Measurements from ENCODE around the gene STK32B.
"Not testable (repeated sequence)": the region's sequence is repeated elsewhere in the genome, so short reads cannot be mapped to it uniquely, and the experiment has no call there.

The STK32B gene

GRCh38 chr4:5416637-5417036 lies 365.4 kb downstream of the STK32B start:
- Mint-ChIP-seq H3K4me3 (no peak overlapping the region), H3K4me1 (no peaks in the 10 kb centered on the region), H3K27me3 (no peaks in the 10 kb centered on the region), H3K9me3 (peaks cover 8 to 17% of the 10 kb centered on the region in 2 donors), H3K27ac (no peak overlapping the region)
- ATAC-seq (no peak), DNase-seq (no peak)

- H3K27ac Mint-ChIP-seq = no peak overlapping the region
- H3K9me3 Mint-ChIP-seq = peaks cover 8 to 17% of the 10 kb centered on the region in 2 donors
- H3K4me3 Mint-ChIP-seq = no peak overlapping the region
- H3K4me1 Mint-ChIP-seq = no peaks in the 10 kb centered on the region
- DNase-seq (no peak), ATAC-seq (no peak)
- no peaks in the 10 kb centered on the region for H3K27me3 Mint-ChIP-seq
These were observed 369.0 kb downstream of the STK32B start for GRCh38 chr4:5420266-5420665.

- no peak for ATAC-seq
- Mint-ChIP-seq H3K4me3 (no peak overlapping the region), H3K27ac (no peak overlapping the region), H3K27me3 (no peaks in the 10 kb centered on the region), H3K4me1 (no peaks in the 10 kb centered on the region), H3K9me3 (peaks cover 8 to 17% of the 10 kb centered on the region in 2 donors)
- DNase-seq = no peak
These were observed 370.1 kb downstream of the STK32B start for GRCh38 chr4:5421416-5421815.

- no peak overlapping the region for H3K4me3 Mint-ChIP-seq
These were observed 370.9 kb downstream of the STK32B start for GRCh38 chr4:5422195-5422594.

GRCh38 chr4:5423670-5424069 lies 372.4 kb downstream of the STK32B start:
- DNase-seq = no peak
- Mint-ChIP-seq H3K27me3 (no peaks in the 10 kb centered on the region), H3K4me3 (no peak overlapping the region), H3K9me3 (no peaks in the 10 kb centered on the region), H3K27ac (no peak overlapping the region), H3K4me1 (no peaks in the 10 kb centered on the region)
- ATAC-seq = no peak

More at GRCh38 chr4:5422195-5422594, 370.9 kb downstream of the STK32B start:
- H3K27me3 Mint-ChIP-seq = no peaks in the 10 kb centered on the region
- H3K9me3 Mint-ChIP-seq = peaks cover 7 to 13% of the 10 kb centered on the region in 2 donors
- DNase-seq (no peak), ATAC-seq (no peak)
- H3K4me1 Mint-ChIP-seq = no peaks in the 10 kb centered on the region
- no peak overlapping the region for H3K27ac Mint-ChIP-seq

GRCh38 chr4:5424211-5424610 lies 372.9 kb downstream of the STK32B start:
- no peak for DNase-seq
- H3K4me3 Mint-ChIP-seq = no peak overlapping the region
- H3K4me1 Mint-ChIP-seq = no peaks in the 10 kb centered on the region
- no peaks in the 10 kb centered on the region for H3K9me3 Mint-ChIP-seq
- no peak for ATAC-seq
- H3K27me3 Mint-ChIP-seq = no peaks in the 10 kb centered on the region
- no peak overlapping the region for H3K27ac Mint-ChIP-seq

- ATAC-seq (no peak), DNase-seq (no peak)
- Mint-ChIP-seq H3K4me3 (no peak overlapping the region), H3K4me1 (no peaks in the 10 kb centered on the region), H3K9me3 (peaks cover 0 to 2% of the 10 kb centered on the region in 2 donors), H3K27ac (no peak overlapping the region), H3K27me3 (no peaks in the 10 kb centered on the region)
These were observed 373.6 kb downstream of the STK32B start for GRCh38 chr4:5424901-5425300.

GRCh38 chr4:5429747-5430146 lies 378.5 kb downstream of the STK32B start:
- no peak for DNase-seq

GRCh38 chr4:5433196-5433595 lies 381.9 kb downstream of the STK32B start:
- H3K9me3 Mint-ChIP-seq = peaks cover 2 to 19% of the 10 kb centered on the region in 2 donors
- no peaks in the 10 kb centered on the region for H3K27me3 Mint-ChIP-seq
- ATAC-seq (no peak), DNase-seq (no peak)
- H3K4me3 Mint-ChIP-seq = no peak overlapping the region
- no peak overlapping the region for H3K27ac Mint-ChIP-seq
- no peaks in the 10 kb centered on the region for H3K4me1 Mint-ChIP-seq

More at GRCh38 chr4:5429747-5430146, 378.5 kb downstream of the STK32B start:
- no peaks in the 10 kb centered on the region for H3K4me1 Mint-ChIP-seq
- H3K9me3 Mint-ChIP-seq = peaks cover 0 to 14% of the 10 kb centered on the region in 2 donors
- ATAC-seq = no peak
- H3K27me3 Mint-ChIP-seq = no peaks in the 10 kb centered on the region
- no peak overlapping the region for H3K4me3 Mint-ChIP-seq
- no peak overlapping the region for H3K27ac Mint-ChIP-seq

GRCh38 chr4:5435201-5435600 lies 383.9 kb downstream of the STK32B start:
- DNase-seq (no peak), ATAC-seq (no peak)
- no peaks in the 10 kb centered on the region for H3K27me3 Mint-ChIP-seq
- H3K9me3 Mint-ChIP-seq = peaks cover 5 to 18% of the 10 kb centered on the region in 2 donors
- H3K4me1 Mint-ChIP-seq = no peaks in the 10 kb centered on the region
- H3K4me3 Mint-ChIP-seq = no peak overlapping the region
- no peak overlapping the region for H3K27ac Mint-ChIP-seq

GRCh38 chr4:5435823-5436222 lies 384.5 kb downstream of the STK32B start:
- no peaks in the 10 kb centered on the region for H3K27me3 Mint-ChIP-seq
- peak overlapping the region in 1 of 2 donors; percentile 21 for H3K27ac Mint-ChIP-seq
- ATAC-seq (no peak), DNase-seq (no peak)
- no peak overlapping the region for H3K4me3 Mint-ChIP-seq
- peaks cover 5 to 12% of the 10 kb centered on the region in 2 donors for H3K9me3 Mint-ChIP-seq
- H3K4me1 Mint-ChIP-seq = no peaks in the 10 kb centered on the region

GRCh38 chr4:5443976-5444802 lies 392.9 kb downstream of the STK32B start:
- not testable (repeated sequence) for H3K27me3 Mint-ChIP-seq, H3K4me1 Mint-ChIP-seq, H3K27ac Mint-ChIP-seq, H3K9me3 Mint-ChIP-seq, H3K4me3 Mint-ChIP-seq, ATAC-seq, DNase-seq

GRCh38 chr4:5444918-5445517 lies 393.7 kb downstream of the STK32B start:
- Mint-ChIP-seq H3K4me1 (no peaks in the 10 kb centered on the region), H3K27ac (no peak overlapping the region), H3K4me3 (no peak overlapping the region), H3K27me3 (no peaks in the 10 kb centered on the region), H3K9me3 (no peaks in the 10 kb centered on the region)
- ATAC-seq (no peak), DNase-seq (no peak)

- no peaks in the 10 kb centered on the region for H3K27me3 Mint-ChIP-seq
- no peak overlapping the region for H3K4me3 Mint-ChIP-seq
- no peaks in the 10 kb centered on the region for H3K4me1 Mint-ChIP-seq
- no peak overlapping the region for H3K27ac Mint-ChIP-seq
- no peaks in the 10 kb centered on the region for H3K9me3 Mint-ChIP-seq
- DNase-seq (no peak), ATAC-seq (no peak)
These were observed 395.4 kb downstream of the STK32B start for GRCh38 chr4:5446595-5447226.

- no peaks in the 10 kb centered on the region for H3K9me3 Mint-ChIP-seq
- DNase-seq (no peak), ATAC-seq (no peak)
- no peaks in the 10 kb centered on the region for H3K4me1 Mint-ChIP-seq
- H3K4me3 Mint-ChIP-seq = no peak overlapping the region
- no peak overlapping the region for H3K27ac Mint-ChIP-seq
- H3K27me3 Mint-ChIP-seq = no peaks in the 10 kb centered on the region
These were observed 396.5 kb downstream of the STK32B start for GRCh38 chr4:5447755-5448154.

- no peak for ATAC-seq
- H3K9me3 Mint-ChIP-seq = no peaks in the 10 kb centered on the region
- no peaks in the 10 kb centered on the region for H3K27me3 Mint-ChIP-seq
- H3K27ac Mint-ChIP-seq = no peak overlapping the region
- H3K4me3 Mint-ChIP-seq = no peak overlapping the region
- DNase-seq = no peak
- no peaks in the 10 kb centered on the region for H3K4me1 Mint-ChIP-seq
These were observed 396.9 kb downstream of the STK32B start for GRCh38 chr4:5448221-5448620.

Measured in stimulated activated naive CD8-positive, alpha-beta T cell treated with anti-CD3 and anti-CD28 coated beads, Interleukin-15, amount 100 ng/mL, for 72 hours (primary cell).